Left colon (tissue), 2 donors: ENCODE measurements around the gene EML1. TPM values are rescaled to one million over a fixed set of nuclear protein-coding genes. Genes with fewer than 3 reads are reported as not detected.

Source experiments
- ATAC-seq: fragments of 200-7000 bp; cut with Tn5 transposase; one replicate; pipeline ENCODE4 v1.9.1; 2020; ENCODE audit warnings: mild to moderate bottlenecking, moderate library complexity
- DNase-seq, 2 donors: peaks; one replicate each; pipeline ENCODE4 v3.0.0-alpha.2; 2020
- intact Hi-C, 2 donors: fragments of 100-400 bp; cut with DNase I in 1 of 2; cut with micrococcal nuclease in 1 of 2; formaldehyde crosslinking; loops; one replicate each; pipeline versions ENCODE4 v1.11.2 to v1.14.0; 2022; cut with DNase I, micrococcal nuclease
- total RNA-seq, 2 donors: library from RNA; stranded (reverse); fragmentation: NEBNext Ultra II Directional; extraction: Animal tissue kit (Norgen Biotek cat#: 25700); gene quantifications; one replicate each; pipeline ENCODE4 v1.2.1, GENCODE V29; 2021
- donor health status: DM: no; HTN: no; CAD: no.
- donor health status: DM: yes; HTN: yes; CAD: no.

EML1 gene
- total RNA-seq, 2 donors from 2014 or later: 3.8 to 14.5 TPM

GRCh38 chr14:99773521-99774497 is 19.4 kb upstream of the EML1 start:
- intact Hi-C loops: no loop called here
- ATAC-seq (no peak), DNase-seq (no peak)

GRCh38 chr14:99774556-99775307 is 18.5 kb upstream of the EML1 start:
- ATAC-seq (no peak), DNase-seq (peak; percentile 52 to 60)
- intact Hi-C loops: no loop called here

GRCh38 chr14:99775351-99775750 is 17.9 kb upstream of the EML1 start:
- intact Hi-C loops: no loop called here
- DNase-seq: no peak
- no peak for ATAC-seq

GRCh38 chr14:99777951-99778350 is 15.3 kb upstream of the EML1 start:
- DNase-seq (no peak), ATAC-seq (no peak)
- intact Hi-C loops: no loop called here

- no peak for DNase-seq
- no peak for ATAC-seq
- intact Hi-C loops: no loop called here
These were observed 13.5 kb upstream of the EML1 start for GRCh38 chr14:99779751-99780150.

- intact Hi-C loops: no loop called here
- ATAC-seq (no peak), DNase-seq (no peak)
These were observed 12.5 kb upstream of the EML1 start for GRCh38 chr14:99780690-99781089.

GRCh38 chr14:99781091-99781490 is 12.1 kb upstream of the EML1 start:
- no peak for ATAC-seq
- intact Hi-C loops: no loop called here
- no peak for DNase-seq

- ATAC-seq (no peak), DNase-seq (no peak)
- intact Hi-C loops: no loop called here
These were observed 11.2 kb upstream of the EML1 start for GRCh38 chr14:99781853-99782610.

- ATAC-seq: no peak
- DNase-seq: no peak
- intact Hi-C loops: no loop called here
These were observed 8.7 kb upstream of the EML1 start for GRCh38 chr14:99784508-99784907.

- ATAC-seq (no peak), DNase-seq (no peak)
- intact Hi-C loops: no loop called here
These were observed 7.8 kb upstream of the EML1 start for GRCh38 chr14:99785426-99785825.

GRCh38 chr14:99786511-99786989 is 6.7 kb upstream of the EML1 start:
- ATAC-seq: no peak
- no peak for DNase-seq
- intact Hi-C loops: no loop called here

- no peak for DNase-seq
- no peak for ATAC-seq
- intact Hi-C loops: no loop called here
These were observed 4.5 kb upstream of the EML1 start for GRCh38 chr14:99788713-99789112.

- intact Hi-C loops: no loop called here
These were observed 3.6 kb upstream of the EML1 start for GRCh38 chr14:99789581-99789980.

GRCh38 chr14:99790201-99790977 is 2.8 kb upstream of the EML1 start:
- intact Hi-C loops: loop anchor here in 1 of 2 donors (5.0 kb wide), 1 partner anchor 58 kb away; no protein-coding TSS in a partner anchor
- DNase-seq (no peak), ATAC-seq (no peak)

More at GRCh38 chr14:99789581-99789980, 3.6 kb upstream of the EML1 start:
- ATAC-seq: no peak
- DNase-seq: no peak

- ATAC-seq: no peak
- intact Hi-C loops: loop anchor here in 1 of 2 donors (5.0 kb wide), 1 partner anchor 59 kb away; no protein-coding TSS in a partner anchor
- no peak for DNase-seq
These were observed 2.2 kb upstream of the EML1 start for GRCh38 chr14:99790978-99791376.

- ATAC-seq (no peak), DNase-seq (no peak)
- intact Hi-C loops: loop anchor here in 1 of 2 donors (5.0 kb wide), 1 partner anchor 59 kb away; no protein-coding TSS in a partner anchor
These were observed 1.6 kb upstream of the EML1 start for GRCh38 chr14:99791476-99792209.

- ATAC-seq: no peak
- DNase-seq: no peak
- intact Hi-C loops: loop anchor here in 1 of 2 donors (5.0 kb wide), 1 partner anchor 60 kb away; no protein-coding TSS in a partner anchor
These were observed 1.0 kb upstream of the EML1 start for GRCh38 chr14:99792210-99792535.
